ENCODE measurements around the gene VPS13D.

Gene VPS13D

DNA sequence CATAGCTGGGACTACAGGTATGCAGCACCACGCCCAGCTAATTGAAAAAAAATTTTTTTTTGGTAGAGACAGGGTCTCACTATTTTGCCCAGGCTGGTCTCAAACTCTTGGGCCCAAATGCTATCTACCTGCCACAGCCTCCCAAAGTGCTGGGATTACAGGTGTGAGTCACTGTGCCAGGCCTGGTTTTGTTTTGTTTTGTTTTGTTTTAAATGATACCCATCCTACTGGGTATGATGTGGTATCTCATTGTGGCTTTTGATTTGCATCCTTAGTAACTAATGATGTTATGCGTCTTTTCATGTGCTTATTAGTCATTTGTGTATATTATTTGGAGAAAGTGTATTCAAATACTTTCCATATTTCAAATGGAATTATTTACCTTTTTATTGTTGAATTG lies 142.3 kb downstream of the VPS13D start:
- Histone ChIP-seq H3K9me3 (ENCODE audit: severe bottlenecking) (no peaks in the 10 kb centered on the region), H3K27me3 (ENCODE audit: insufficient read depth, poor library complexity, severe bottlenecking) (no peaks in the 10 kb centered on the region), H3K4me1 (ENCODE audit: insufficient read depth, poor library complexity, severe bottlenecking) (no peaks in the 10 kb centered on the region), H3K36me3 (ENCODE audit: low read depth) (peaks cover 65% of the 10 kb centered on the region), H3K27ac (ENCODE audit: poor library complexity, severe bottlenecking) (no peak overlapping the region), H3K4me3 (ENCODE audit: severe bottlenecking) (no peak overlapping the region)
- DNase-seq (ENCODE audit: low spot score) (no peak), ATAC-seq (ENCODE audit: low read depth) (no peak)
- TF ChIP-seq, protein P1, sequence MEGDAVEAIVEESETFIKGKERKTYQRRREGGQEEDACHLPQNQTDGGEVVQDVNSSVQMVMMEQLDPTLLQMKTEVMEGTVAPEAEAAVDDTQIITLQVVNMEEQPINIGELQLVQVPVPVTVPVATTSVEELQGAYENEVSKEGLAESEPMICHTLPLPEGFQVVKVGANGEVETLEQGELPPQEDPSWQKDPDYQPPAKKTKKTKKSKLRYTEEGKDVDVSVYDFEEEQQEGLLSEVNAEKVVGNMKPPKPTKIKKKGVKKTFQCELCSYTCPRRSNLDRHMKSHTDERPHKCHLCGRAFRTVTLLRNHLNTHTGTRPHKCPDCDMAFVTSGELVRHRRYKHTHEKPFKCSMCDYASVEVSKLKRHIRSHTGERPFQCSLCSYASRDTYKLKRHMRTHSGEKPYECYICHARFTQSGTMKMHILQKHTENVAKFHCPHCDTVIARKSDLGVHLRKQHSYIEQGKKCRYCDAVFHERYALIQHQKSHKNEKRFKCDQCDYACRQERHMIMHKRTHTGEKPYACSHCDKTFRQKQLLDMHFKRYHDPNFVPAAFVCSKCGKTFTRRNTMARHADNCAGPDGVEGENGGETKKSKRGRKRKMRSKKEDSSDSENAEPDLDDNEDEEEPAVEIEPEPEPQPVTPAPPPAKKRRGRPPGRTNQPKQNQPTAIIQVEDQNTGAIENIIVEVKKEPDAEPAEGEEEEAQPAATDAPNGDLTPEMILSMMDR (IDR thresholded peaks at IDR 0.05; ENCODE audit: poor library complexity, severe bottlenecking): no peak

DNA sequence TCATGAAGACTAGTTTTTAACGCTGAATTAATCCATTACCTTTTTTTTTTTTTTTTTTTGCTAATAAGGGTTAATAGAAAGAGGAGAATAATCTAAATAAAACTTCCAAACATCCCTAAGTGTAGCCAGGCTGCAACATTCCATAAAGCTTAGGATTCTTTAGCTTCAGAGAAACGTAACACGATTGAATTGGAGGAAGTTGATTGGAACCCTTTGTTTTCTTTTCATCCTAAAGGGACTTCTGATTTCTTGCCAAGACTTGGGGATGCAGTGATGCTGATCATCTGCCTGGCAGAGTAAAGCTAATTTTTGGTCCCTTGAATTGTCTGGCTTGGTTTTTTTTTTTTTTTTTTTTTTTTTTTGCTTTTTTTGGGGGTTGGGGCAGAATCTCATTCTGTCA lies 142.9 kb downstream of the VPS13D start:
- Histone ChIP-seq H3K36me3 (ENCODE audit: low read depth) (peaks cover 61% of the 10 kb centered on the region), H3K4me3 (ENCODE audit: severe bottlenecking) (no peak overlapping the region), H3K4me1 (ENCODE audit: insufficient read depth, poor library complexity, severe bottlenecking) (no peaks in the 10 kb centered on the region), H3K27ac (ENCODE audit: poor library complexity, severe bottlenecking) (no peak overlapping the region), H3K27me3 (ENCODE audit: insufficient read depth, poor library complexity, severe bottlenecking) (no peaks in the 10 kb centered on the region), H3K9me3 (ENCODE audit: severe bottlenecking) (no peaks in the 10 kb centered on the region)
- TF ChIP-seq, protein P1 (IDR thresholded peaks at IDR 0.05; ENCODE audit: poor library complexity, severe bottlenecking): no peak
- DNase-seq (ENCODE audit: low spot score): no peak
- no peak for ATAC-seq (ENCODE audit: low read depth)

DNA sequence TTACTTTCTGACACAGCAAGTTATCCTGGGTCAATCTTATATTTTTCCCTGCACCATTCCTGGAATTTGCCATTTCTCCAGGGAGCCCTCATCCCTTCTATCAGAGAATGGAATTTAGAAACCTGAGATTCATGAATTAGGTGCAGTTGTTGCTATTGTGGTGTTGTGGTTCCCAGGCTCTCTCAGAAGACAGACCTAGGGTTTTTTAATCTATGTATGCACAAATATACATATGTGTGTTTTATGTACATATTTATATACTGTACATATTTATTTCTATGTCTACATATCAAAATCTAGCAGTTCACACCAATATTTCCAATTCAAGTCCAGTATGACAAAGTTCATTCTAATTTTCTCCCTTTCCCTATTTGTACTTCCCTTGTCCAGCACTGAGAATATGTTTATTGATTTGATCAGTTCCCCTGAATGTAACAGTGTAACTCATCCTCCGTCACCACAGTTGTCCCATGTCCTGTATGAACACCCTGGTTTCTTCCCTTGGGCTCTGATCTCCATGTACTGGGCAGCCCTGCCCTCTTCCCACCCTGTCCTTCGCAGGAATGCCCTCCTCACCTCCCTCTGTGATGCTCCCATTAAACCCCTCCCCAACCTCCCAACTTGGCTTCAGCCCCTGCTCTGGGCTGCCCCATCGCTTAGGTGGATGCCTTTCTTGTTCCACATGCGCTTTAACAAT lies 145.5 kb downstream of the VPS13D start:
- DNase-seq (ENCODE audit: low spot score): no peak
- Histone ChIP-seq H3K27ac (ENCODE audit: poor library complexity, severe bottlenecking) (no peak overlapping the region), H3K36me3 (ENCODE audit: low read depth) (peaks cover 49% of the 10 kb centered on the region)

DNA sequence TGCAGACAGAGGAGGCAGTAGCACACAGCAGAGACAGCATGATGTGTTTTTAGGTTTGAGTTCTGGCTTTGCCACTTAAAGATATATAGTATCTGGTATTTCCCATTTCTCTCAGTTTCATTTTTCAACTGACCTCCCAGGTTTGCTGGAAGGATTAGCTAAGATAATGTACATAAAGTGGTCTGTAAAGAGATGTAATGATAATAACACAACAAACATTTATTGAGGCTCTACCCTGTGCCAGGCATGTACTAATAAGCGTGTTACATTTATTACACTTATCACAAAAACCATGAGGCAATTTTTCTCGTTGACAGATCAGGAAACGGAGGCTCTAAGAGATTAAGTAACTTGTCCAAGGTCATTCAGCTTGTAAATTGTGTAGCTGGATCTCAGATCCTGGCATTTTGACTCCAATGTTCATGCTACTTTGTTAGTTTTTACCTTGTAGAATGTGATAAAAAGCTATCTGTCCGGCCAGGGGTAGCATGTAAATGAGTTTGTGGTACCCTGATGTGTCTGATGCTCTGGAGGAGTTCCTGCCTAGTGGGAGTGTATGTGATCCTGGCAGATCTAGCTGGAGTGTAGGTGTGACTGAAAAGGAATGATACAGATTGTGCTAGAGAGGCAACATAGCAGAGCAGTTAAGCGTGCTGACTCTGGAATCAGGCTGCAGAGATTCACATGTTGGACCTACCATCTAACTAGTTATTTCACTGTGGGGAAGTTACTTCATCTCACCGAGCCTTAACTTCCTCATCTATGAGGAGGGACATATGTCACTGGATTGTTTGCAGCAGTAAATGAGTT lies 146.6 kb downstream of the VPS13D start:
- peaks cover 3% of the 10 kb centered on the region for H3K4me1 ChIP-seq (ENCODE audit: insufficient read depth, poor library complexity, severe bottlenecking)
- ATAC-seq (ENCODE audit: low read depth) (no peak), DNase-seq (ENCODE audit: low spot score) (no peak)
- no peak overlapping the region for H3K4me3 ChIP-seq (ENCODE audit: severe bottlenecking)
- H3K27ac ChIP-seq (ENCODE audit: poor library complexity, severe bottlenecking): no peak overlapping the region
- no peaks in the 10 kb centered on the region for H3K27me3 ChIP-seq (ENCODE audit: insufficient read depth, poor library complexity, severe bottlenecking)
- H3K9me3 ChIP-seq (ENCODE audit: severe bottlenecking): no peaks in the 10 kb centered on the region
- H3K36me3 ChIP-seq (ENCODE audit: low read depth): peaks cover 44% of the 10 kb centered on the region
- TF ChIP-seq, protein P1 (IDR thresholded peaks at IDR 0.05; ENCODE audit: poor library complexity, severe bottlenecking): no peak

More for the DNA sequence above, 145.5 kb downstream of the VPS13D start:
- ATAC-seq (ENCODE audit: low read depth): no peak
- TF ChIP-seq, protein P1 (IDR thresholded peaks at IDR 0.05; ENCODE audit: poor library complexity, severe bottlenecking): no peak
- Histone ChIP-seq H3K27me3 (ENCODE audit: insufficient read depth, poor library complexity, severe bottlenecking) (no peaks in the 10 kb centered on the region), H3K4me1 (ENCODE audit: insufficient read depth, poor library complexity, severe bottlenecking) (no peaks in the 10 kb centered on the region), H3K4me3 (ENCODE audit: severe bottlenecking) (no peak overlapping the region), H3K9me3 (ENCODE audit: severe bottlenecking) (no peaks in the 10 kb centered on the region)
